Nucleus accumbens (tissue), 56 donors: ENCODE data around the gene CNOT4.

Source experiments
- DNase-seq, 56 donors: peaks; one replicate each; lab custom pipeline; 2025; lab: John Stamatoyannopoulos, UW

Gene CNOT4

DNA sequence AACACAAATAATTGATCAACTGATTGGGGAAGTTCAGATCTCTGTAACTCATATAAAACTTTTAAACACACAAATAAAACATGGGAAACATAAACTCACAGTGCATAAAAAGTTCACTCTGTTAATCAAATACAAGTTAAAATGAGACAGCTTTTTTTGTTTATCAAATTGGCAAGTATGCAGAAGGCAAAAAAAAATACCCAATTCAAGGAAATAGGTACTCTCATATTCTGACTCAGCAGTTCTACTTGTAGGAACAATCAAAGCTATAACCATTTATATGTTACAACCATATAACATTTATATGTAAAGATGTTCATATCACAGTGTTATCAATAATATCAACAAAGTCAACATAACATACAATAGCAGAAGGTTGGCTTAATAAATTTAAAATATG lies 102.0 kb downstream of the CNOT4 start:
- DNase-seq: no peak

GRCh38 chr7:135406918-135407317 lies 103.0 kb downstream of the CNOT4 start:
- DNase-seq: no peak

DNA sequence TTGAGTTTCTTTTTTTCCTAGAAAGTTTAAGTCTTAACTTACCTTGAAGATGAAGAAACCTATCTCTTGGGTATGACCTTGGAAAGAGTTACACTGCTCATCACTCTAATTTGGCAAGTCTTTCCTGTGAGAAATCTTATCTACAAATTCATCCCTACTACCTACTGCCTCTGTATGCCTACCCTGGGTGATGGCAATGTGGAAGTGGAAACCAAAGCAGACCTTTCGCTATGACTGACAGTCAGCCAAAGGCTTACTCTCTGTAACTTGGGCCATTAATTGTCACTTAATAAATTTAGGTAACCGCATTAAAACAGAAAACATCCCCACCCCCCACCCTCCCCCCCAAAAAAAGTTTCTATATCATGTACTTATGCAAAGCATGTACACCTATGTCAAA lies 103.9 kb downstream of the CNOT4 start:
- DNase-seq: no peak

DNA sequence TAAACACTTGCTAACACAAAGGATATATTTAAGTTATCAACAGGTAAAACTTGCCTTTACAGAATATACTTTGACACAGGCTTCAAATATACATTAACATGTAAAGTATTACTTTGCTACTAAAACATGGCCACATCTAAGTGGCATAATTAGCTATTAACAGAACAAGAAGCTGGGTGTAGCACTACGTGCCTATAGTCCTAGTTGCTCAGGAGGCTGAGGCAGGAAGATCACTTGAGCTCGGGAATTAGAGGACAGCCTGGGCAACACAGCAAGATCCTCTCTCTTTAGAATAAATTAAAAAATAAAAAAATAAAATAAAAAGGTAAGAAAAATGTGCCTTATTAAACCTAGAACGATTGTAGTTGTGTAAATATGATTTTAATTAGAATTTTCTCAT lies 106.6 kb downstream of the CNOT4 start:
- no peak for DNase-seq

DNA sequence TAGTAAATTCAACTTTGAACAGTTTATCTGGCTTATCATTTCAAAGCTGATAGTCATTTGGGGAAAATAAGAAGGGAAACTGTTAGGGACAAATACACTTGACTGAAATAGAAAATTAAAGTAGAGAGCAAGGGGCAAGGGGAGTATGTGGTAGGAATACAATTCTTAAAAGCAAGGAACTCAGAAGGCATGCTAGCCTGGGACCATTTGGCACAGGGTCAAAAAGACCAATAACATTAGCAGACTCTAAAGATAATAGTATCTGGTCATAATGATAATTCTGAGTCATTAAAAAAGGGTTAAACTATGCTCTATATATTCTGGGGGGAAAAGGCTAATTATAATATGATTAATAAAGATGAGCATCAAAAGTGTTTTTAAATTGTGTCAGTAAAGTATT lies 112.2 kb downstream of the CNOT4 start:
- DNase-seq: no peak

GRCh38 chr7:135392701-135393100 lies 117.2 kb downstream of the CNOT4 start:
- DNase-seq: no peak

DNA sequence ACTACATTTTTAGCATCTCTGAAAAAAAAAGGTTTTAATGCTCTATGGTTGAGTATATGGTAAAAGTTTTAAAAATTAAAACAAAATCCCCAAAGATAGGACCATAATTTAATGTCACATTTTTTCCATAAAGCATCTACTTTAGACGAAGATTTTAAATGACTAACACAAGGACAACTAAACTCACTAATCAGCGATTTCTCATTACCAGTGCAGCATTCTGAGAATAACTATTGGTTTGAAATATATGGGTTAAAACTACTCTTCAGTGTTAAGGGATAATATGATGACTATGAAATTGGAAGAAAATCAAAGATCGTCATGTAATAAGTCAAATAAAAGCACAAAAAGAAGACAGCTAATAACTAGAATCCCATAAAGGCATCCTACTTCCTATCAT lies 118.4 kb downstream of the CNOT4 start:
- DNase-seq: no peak

- no peak for DNase-seq
Observed at GRCh38 chr7:135390829-135391228, 119.1 kb downstream of the CNOT4 start.

DNA sequence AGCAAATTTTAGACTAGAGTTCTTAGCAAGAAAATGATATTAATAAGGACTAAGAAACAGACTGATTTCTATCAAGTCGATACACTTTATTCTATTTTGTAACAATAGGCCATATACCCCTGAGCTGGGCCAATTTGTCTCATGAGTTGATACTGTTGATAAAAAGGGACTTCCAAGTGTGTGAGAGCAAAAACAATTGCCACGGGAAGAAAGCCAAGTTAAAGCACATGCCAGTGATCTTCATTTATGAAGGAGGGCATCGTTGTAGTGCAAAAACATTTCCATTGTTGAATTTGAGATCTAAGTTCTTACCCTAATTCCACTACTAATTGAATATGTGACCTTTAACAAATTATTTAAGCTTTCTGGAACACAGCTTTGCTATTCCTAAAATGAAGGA lies 119.9 kb downstream of the CNOT4 start:
- no peak for DNase-seq

- DNase-seq: no peak
Observed at GRCh38 chr7:135388616-135389015, 121.3 kb downstream of the CNOT4 start.

GRCh38 chr7:135386776-135387175 lies 123.1 kb downstream of the CNOT4 start:
- DNase-seq: no peak

DNA sequence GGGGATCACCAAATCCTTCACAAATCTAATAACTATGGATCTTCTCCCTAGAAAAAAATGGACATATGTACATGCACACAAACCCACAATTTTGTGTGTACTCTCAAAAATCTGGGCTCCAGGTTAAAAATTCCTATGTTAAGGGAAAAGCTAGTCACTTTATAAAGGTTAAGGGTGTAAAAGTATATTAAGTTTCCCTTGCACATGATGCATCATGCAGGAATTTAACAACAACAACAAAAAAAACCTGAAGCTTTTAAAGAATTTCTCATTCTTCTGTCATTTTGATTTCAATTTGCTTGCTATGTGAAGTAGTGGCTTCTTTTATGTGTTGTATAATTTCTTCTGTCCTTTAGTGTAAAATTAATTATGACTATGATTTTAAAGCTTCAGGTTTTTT lies 123.7 kb downstream of the CNOT4 start:
- DNase-seq: no peak

- DNase-seq: no peak
Observed at GRCh38 chr7:135385209-135385608, 124.7 kb downstream of the CNOT4 start.

DNA sequence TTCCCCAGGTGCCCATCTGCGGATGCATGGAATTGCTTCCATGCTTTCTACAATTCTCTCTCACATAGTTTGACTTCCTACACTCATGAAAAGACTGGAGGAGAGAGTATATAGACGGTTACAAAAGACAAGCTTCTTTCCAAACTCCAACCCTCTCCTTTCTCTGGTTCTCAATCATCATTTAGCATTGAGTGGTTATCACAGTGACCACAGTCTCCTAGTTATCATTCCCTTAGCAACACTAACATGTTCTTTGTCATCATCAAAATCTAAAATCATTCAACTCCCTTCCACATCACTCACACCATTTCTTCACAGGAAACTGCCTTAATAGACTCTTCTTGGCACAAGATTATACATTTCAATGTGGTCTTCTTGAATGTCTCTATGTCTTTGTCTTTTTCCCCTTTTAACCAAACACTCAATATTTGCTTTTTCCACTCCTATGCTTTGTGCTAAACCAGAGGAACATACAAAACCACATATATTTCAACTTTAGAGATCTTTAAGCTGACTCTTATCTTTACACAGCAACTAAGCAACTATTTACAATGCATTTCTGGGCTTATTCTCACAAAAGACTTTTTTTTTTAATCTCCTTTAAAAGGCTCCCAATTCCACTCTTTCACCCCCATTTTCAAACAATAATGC lies 126.3 kb downstream of the CNOT4 start:
- no peak for DNase-seq

DNA sequence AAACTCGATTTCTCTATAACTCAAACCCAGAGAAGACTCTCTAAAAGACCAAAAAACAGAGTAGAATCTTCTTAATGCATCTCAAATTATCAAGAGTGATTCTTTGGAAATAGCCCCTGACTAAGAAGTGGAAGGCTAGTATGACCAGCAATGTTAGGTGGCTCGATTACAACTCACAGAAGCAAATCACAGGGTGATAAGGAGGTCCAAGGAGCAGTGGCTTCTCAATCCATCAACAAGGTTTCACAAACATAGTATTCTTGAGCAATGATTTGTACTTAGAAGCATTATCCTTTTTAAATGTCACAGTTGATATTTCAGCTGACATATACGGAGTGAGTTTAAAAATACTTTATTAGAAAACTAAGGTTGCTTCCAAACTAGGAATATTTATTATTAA lies 127.7 kb downstream of the CNOT4 start:
- DNase-seq: no peak

- DNase-seq: no peak
Observed at GRCh38 chr7:135381369-135381768, 128.5 kb downstream of the CNOT4 start.

DNA sequence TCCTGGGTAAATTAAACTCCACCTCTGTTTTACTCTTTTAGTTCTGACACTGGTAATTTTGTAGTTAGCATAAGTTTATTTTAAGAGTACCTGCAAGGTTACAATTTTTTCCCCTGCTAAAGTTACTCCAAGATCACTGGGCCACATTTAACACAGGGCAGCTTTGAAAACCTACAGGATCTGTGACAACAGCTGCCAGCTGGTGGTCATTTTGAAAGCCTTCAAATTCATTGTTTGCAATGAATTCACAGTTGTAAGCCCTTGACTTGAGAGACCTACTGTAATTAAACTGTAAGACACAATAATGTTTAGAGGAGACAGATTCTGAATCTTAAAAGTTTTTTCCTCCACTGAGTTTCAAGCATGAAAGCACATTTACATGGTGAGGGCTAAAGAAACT lies 129.6 kb downstream of the CNOT4 start:
- no peak for DNase-seq

- no peak for DNase-seq
Observed at GRCh38 chr7:135377171-135377570, 132.7 kb downstream of the CNOT4 start.

DNA sequence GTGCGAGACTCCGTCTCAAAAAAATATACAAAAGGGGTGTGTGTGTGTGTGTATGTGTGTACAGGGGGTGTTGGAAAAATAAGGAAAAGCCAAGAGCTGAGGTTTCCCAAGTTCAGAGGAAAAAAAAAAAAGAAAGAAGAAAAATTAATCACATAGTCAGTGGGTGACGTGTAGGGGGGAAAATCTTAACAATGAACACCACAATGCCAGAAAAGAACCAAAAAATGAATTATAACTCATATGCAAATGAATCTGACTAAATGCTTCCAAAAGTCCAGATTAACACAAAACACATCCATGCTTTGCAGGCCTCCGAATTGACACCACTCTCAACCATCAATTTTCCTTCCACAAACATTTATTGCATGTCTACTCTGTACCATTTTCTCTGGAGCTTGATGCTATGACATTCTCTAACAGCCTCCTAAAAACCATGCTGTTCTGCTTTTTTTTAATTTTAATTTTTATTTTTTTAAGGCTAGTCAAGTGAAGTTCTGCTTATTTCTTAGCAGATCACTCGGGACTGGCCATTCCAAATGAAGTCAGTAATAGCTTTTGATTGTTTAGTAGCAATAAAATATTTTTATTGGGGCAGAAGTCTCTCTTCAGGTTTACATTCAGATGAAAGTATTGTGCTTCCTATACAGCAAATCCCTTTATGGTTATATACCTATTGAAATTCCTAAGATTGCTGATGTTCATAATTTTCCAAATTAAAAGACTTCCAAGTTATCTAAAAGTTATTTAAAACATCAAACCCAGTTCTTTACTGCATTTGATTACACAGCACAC lies 133.8 kb downstream of the CNOT4 start:
- DNase-seq: no peak

- DNase-seq: no peak
Observed at GRCh38 chr7:135374736-135375135, 135.2 kb downstream of the CNOT4 start.

- no peak for DNase-seq
Observed at GRCh38 chr7:135372222-135372621, 137.7 kb downstream of the CNOT4 start.

GRCh38 chr7:135370656-135371055 lies 139.2 kb downstream of the CNOT4 start:
- DNase-seq: no peak
